Upper lobe of right lung (tissue), 1 donor: ENCODE results near the gene LCAT. TPM values are rescaled to one million over a fixed set of nuclear protein-coding genes. Genes with fewer than 3 reads are reported as not detected.
A peak's percentile ranks its signal among the peaks of the same experiment; 100 is the strongest.

Experiments used
- ATAC-seq: fragments of 200-7000 bp; cut with Tn5 transposase; one replicate; pipeline ENCODE4 v1.9.1; 2020; ENCODE audit warnings: mild to moderate bottlenecking, moderate library complexity
- DNase-seq: peaks from one replicate; pipeline ENCODE4 v3.0.0-alpha.2; 2020
- H3K27ac ChIP-seq: fragments of 200-600 bp; one replicate; pipeline ENCODE4 v1.8.0; 2022
- H3K27me3 ChIP-seq: fragments of 200-600 bp; one replicate; pipeline ENCODE4 v1.8.0; 2022; ENCODE audit warnings: mild to moderate bottlenecking
- H3K36me3 ChIP-seq: fragments of 200-600 bp; one replicate; pipeline ENCODE4 v1.8.0; 2022
- H3K4me1 ChIP-seq: fragments of 200-600 bp; one replicate; pipeline ENCODE4 v1.8.0; 2022
- H3K4me3 ChIP-seq: fragments of 200-600 bp; one replicate; pipeline ENCODE4 v1.8.0; 2022; ENCODE audit warnings: mild to moderate bottlenecking
- H3K9me3 ChIP-seq: fragments of 200-600 bp; one replicate; pipeline ENCODE4 v1.8.0; 2022
- intact Hi-C: fragments of 100-400 bp; cut with DNase I; formaldehyde crosslinking; loops from one replicate; pipeline ENCODE4 v1.11.0; 2022
- total RNA-seq: library from RNA; stranded (reverse); fragmentation: NEBNext Ultra II Directional; extraction: Animal tissue kit (Norgen Biotek cat#: 25700); gene quantifications from one replicate; pipeline ENCODE4 v1.2.1, GENCODE V29; 2021
- TF ChIP-seq, protein P1 (sequence below): fragments of 200-600 bp; IDR thresholded peaks from one replicate; pipeline ENCODE4 v1.8.0; 2022; ENCODE audit warnings: antibody characterized with exemption
- donor health status: DM: no; HTN: yes; CAD: no; lungs with severe emphysema.

The LCAT gene
- total RNA-seq, 1 donor from 2014 or later: 40.2 TPM

DNA sequence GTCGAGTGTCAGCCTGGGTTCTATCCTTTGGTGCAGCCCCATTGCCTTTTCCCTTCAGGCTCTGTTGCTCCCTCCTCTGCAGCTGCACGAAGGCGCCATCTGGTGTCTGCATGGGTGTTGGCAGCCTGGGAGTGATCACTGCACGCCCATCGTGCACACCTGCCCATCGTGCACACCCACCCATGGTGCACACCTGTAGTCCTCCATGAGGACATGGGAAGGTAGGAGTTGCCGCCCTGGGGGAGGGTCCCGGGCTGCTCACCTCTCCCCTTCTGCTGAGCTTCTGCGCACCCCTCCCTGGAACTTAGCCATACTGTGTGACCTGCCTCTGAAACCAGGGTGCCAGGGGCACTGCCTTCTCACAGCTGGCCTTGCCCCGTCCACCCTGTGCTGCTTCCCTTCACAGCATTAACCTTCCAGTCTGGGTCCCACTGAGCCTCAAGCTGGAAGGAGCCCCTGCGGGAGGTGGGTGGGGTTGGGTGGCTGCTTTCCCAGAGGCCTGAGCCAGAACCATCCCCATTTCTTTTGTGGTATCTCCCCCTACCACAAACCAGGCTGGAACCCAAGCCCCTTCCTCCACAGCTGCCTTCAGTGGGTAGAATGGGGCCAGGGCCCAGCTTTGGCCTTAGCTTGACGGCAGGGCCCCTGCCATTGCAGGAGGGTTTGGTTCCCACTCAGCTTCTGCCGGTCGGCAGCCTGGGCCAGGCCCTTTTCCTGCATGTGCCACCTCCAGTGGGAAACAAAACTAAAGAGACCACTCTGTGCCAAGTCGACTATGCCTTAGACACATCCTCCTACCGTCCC, 15.2 kb downstream of the LCAT start:
- peak; percentile 79 for ATAC-seq
- DNase-seq: peak; percentile 83
- intact Hi-C loops: loop anchor here (10.0 kb wide), 2 partner anchors 104 to 254 kb away; no protein-coding TSS in a partner anchor
- Histone ChIP-seq H3K4me1 (peaks cover 10% of the 10 kb centered on the region), H3K27me3 (no peaks in the 10 kb centered on the region), H3K9me3 (no peaks in the 10 kb centered on the region), H3K36me3 (peaks cover 28% of the 10 kb centered on the region), H3K4me3 (no peak overlapping the region), H3K27ac (no peak overlapping the region)
- TF ChIP-seq, protein P1, sequence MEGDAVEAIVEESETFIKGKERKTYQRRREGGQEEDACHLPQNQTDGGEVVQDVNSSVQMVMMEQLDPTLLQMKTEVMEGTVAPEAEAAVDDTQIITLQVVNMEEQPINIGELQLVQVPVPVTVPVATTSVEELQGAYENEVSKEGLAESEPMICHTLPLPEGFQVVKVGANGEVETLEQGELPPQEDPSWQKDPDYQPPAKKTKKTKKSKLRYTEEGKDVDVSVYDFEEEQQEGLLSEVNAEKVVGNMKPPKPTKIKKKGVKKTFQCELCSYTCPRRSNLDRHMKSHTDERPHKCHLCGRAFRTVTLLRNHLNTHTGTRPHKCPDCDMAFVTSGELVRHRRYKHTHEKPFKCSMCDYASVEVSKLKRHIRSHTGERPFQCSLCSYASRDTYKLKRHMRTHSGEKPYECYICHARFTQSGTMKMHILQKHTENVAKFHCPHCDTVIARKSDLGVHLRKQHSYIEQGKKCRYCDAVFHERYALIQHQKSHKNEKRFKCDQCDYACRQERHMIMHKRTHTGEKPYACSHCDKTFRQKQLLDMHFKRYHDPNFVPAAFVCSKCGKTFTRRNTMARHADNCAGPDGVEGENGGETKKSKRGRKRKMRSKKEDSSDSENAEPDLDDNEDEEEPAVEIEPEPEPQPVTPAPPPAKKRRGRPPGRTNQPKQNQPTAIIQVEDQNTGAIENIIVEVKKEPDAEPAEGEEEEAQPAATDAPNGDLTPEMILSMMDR: peak; percentile 82

DNA sequence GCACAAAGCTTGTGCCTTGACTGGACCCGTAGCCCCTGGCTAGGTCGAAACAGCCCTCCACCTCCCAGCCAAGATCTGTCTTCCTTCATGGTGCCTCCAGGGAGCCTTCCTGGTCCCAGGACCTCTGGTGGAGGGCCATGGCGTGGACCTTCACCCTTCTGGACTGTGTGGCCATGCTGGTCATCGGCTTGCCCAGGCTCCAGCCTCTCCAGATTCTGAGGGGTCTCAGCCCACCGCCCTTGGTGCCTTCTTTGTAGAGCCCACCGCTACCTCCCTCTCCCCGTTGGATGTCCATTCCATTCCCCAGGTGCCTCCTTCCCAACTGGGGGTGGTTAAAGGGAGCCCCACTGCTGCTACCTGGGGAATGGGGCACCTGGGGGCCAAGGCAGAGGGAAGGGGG, 15.8 kb downstream of the LCAT start:
- Histone ChIP-seq H3K4me3 (no peak overlapping the region), H3K27ac (no peak overlapping the region), H3K4me1 (peaks cover 10% of the 10 kb centered on the region), H3K27me3 (no peaks in the 10 kb centered on the region), H3K36me3 (peaks cover 25% of the 10 kb centered on the region), H3K9me3 (no peaks in the 10 kb centered on the region)
- intact Hi-C loops: loop anchor here (10.0 kb wide), 2 partner anchors 103 to 253 kb away; no protein-coding TSS in a partner anchor
- DNase-seq (no peak), ATAC-seq (no peak)
- TF ChIP-seq, protein P1: no peak

DNA sequence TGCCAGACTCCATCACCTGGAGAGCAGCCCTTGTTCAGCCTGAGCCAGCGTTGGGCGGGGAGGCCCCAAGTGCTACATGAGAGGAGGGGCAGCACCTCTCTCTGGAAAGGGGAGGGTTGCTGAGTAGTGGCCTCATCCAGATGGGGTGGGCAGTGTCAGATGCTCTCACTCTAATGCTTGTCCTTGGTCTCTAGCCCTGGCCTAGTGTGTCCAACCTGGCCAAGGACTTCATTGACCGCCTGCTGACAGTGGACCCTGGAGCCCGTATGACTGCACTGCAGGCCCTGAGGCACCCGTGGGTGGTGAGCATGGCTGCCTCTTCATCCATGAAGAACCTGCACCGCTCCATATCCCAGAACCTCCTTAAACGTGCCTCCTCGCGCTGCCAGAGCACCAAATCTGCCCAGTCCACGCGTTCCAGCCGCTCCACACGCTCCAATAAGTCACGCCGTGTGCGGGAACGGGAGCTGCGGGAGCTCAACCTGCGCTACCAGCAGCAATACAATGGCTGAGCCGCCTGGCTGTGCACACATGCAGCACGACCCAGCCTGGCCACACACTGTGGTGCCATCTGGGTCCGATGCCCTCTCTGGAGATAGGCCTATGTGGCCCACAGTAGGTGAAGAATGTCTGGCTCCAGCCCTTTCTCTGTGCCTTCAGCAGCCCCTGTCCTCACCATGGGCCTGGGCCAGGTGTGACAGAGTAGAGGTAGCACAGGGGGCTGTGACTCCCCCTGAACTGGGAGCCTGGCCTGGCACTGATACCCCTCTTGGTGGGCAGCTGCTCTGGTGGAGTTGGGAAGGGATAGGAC, 16.6 kb downstream of the LCAT start:
- intact Hi-C loops: loop anchor here (10.0 kb wide), 2 partner anchors 103 to 253 kb away; no protein-coding TSS in a partner anchor
- ATAC-seq (no peak), DNase-seq (no peak)
- H3K9me3 ChIP-seq: no peaks in the 10 kb centered on the region
- no peaks in the 10 kb centered on the region for H3K27me3 ChIP-seq
- no peak overlapping the region for H3K27ac ChIP-seq
- H3K4me1 ChIP-seq: peaks cover 10% of the 10 kb centered on the region
- H3K36me3 ChIP-seq: peaks cover 25% of the 10 kb centered on the region
- TF ChIP-seq, protein P1: no peak
- H3K4me3 ChIP-seq: no peak overlapping the region

DNA sequence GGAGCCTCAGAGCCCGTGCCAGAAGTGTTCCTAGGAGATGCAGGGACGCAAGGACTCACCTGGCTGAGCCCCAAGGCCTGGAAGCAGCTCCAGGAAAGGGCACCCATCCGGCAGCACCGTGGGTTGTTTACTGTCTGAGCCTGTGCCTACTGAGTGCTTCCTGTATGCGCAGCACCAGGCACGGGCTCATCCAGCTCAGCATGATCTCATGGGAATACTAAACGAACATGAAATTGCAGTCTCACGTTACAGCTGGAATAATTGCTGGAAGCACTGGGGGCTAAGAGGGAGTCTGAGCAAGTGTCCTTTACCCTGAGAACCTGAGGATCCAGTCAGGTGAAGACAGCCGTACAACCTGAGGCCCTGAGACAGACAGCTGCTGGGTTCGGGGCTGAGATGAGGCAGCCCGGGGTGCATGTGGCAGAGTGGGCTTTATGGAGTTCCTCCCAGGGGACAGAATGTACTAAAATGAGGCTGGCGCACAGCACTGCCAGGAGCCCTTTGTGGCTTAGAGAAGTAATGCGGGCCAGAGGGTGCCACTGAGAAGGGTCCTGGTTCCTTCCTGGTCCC, 17.7 kb downstream of the LCAT start:
- Histone ChIP-seq H3K27ac (peak overlapping the region; percentile 47), H3K4me3 (no peak overlapping the region), H3K36me3 (peaks cover 25% of the 10 kb centered on the region), H3K9me3 (no peaks in the 10 kb centered on the region), H3K27me3 (no peaks in the 10 kb centered on the region), H3K4me1 (peaks cover 10% of the 10 kb centered on the region)
- DNase-seq (no peak), ATAC-seq (peak; percentile 27)
- TF ChIP-seq, protein P1: no peak
- intact Hi-C loops: loop anchor here (10.0 kb wide), 2 partner anchors 101 to 251 kb away; no protein-coding TSS in a partner anchor

DNA sequence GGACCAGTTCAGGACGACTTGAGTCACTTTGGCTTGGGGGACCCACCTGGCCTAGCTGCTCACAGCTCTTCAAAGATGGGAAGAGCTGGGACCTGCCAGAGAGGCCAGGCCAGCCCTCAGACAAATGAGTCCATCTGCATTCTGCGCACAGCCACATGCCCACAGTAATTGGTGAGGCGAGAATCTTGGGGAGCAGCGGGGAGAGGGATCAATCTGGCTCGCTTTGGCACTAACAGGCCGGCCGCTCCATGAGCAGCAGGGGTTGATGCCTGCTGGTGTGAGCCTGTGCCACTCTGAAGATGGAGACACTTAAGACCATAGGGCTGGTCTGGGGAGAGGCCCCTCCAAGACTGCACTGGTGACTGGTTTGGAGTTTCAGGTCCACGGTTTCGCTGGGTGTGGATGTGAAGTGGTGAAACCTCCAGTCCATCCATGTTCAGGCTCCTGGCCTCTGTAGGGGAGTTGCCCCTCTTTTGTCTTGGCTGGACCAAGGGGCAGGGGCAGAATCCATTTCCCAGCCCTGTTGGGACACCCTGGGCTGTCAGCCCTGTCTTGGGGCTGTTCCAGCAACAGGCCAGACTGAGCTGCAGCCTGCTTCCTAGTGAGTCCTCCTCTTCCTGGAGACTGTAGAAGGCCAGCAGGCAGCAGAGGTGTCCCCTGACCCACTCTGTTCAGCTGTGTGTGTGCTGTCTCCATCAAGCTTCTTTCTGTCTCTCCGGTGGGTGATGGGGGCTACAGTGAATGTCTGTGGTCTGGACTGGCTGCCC, 19.6 kb downstream of the LCAT start:
- no peak for DNase-seq
- H3K36me3 ChIP-seq: peaks cover 21% of the 10 kb centered on the region
- H3K27ac ChIP-seq: no peak overlapping the region
- ATAC-seq: no peak
- H3K27me3 ChIP-seq: no peaks in the 10 kb centered on the region
- intact Hi-C loops: loop anchor here (10.0 kb wide), 2 partner anchors 100 to 250 kb away; no protein-coding TSS in a partner anchor
- TF ChIP-seq, protein P1: no peak
- H3K4me1 ChIP-seq: peaks cover 10% of the 10 kb centered on the region
- no peak overlapping the region for H3K4me3 ChIP-seq
- H3K9me3 ChIP-seq: no peaks in the 10 kb centered on the region
